DOHH2 (cell line): ENCODE data around the gene CH25H.
A peak's percentile ranks its signal among the peaks of the same experiment; 100 is the strongest.
"Not testable (repeated sequence)": the region's sequence is repeated elsewhere in the genome, so short reads cannot be mapped to it uniquely, and the experiment has no call there.

Experiments used
- H3F3A ChIP-seq: fragments of 200-600 bp; sonication (generic), shearing (Covaris generic); 2 replicates; pipeline ENCODE4 v1.6.0; 2016; ENCODE audit warnings: antibody characterized with exemption, mild to moderate bottlenecking; ENCODE audit not compliant: control insufficient read depth, insufficient read depth
- H3K27ac ChIP-seq: fragments of 200-600 bp; sonication (generic); 2 replicates; pipeline ENCODE4 v1.5.1; 2014; ENCODE audit warnings: low read depth, mild to moderate bottlenecking, low read length, moderate library complexity
- H3K27me3 ChIP-seq: fragments of 200-600 bp; sonication (generic); 2 replicates; pipeline ENCODE4 v1.6.1; 2014; ENCODE audit warnings: mild to moderate bottlenecking, low read length, mixed read lengths; ENCODE audit not compliant: control insufficient read depth
- H3K36me3 ChIP-seq: fragments of 200-600 bp; sonication (generic); 2 replicates; pipeline ENCODE4 v1.6.1; 2014; ENCODE audit warnings: mild to moderate bottlenecking, low read length, moderate library complexity, mixed read lengths; ENCODE audit not compliant: control insufficient read depth
- H3K4me1 ChIP-seq: fragments of 200-600 bp; sonication (generic); 2 replicates; pipeline ENCODE4 v1.6.1; 2014; ENCODE audit warnings: mild to moderate bottlenecking, low read length, mixed read lengths; ENCODE audit not compliant: control insufficient read depth
- H3K4me2 ChIP-seq: fragments of 200-600 bp; sonication (generic); 2 replicates; pipeline ENCODE4 v1.6.0; 2014; ENCODE audit warnings: mild to moderate bottlenecking, low read length, moderate library complexity
- H3K4me3 ChIP-seq: fragments of 200-600 bp; sonication (generic); 2 replicates; pipeline ENCODE4 v1.5.1; 2014; ENCODE audit warnings: mild to moderate bottlenecking, low read length, mixed read lengths
- H3K79me2 ChIP-seq: fragments of 200-600 bp; sonication (generic); 2 replicates; pipeline ENCODE4 v1.6.1; 2014; ENCODE audit warnings: mild to moderate bottlenecking, low read length, mixed read lengths; ENCODE audit not compliant: control insufficient read depth
- H3K9me2 ChIP-seq: fragments of 200-600 bp; sonication (generic); replicated peaks from 2 replicates; pipeline ENCODE4 v1.6.1; 2014; ENCODE audit warnings: mild to moderate bottlenecking, low read length, mixed read lengths; ENCODE audit not compliant: control insufficient read depth
- H3K9me3 ChIP-seq: fragments of 200-600 bp; sonication (generic); 2 replicates; pipeline ENCODE4 v1.6.1; 2014; ENCODE audit warnings: antibody characterized with exemption, low read length, mixed read lengths; ENCODE audit not compliant: control insufficient read depth, insufficient read depth
- H4K20me1 ChIP-seq: fragments of 200-600 bp; sonication (generic); 2 replicates; pipeline ENCODE4 v1.6.0; 2014; ENCODE audit warnings: low read depth, mild to moderate bottlenecking, antibody characterized with exemption, low read length, moderate library complexity; ENCODE audit not compliant: control insufficient read depth, insufficient read depth
- CTCF ChIP-seq: fragments of 200-600 bp; sonication (generic); IDR thresholded peaks from one replicate; pipeline ENCODE4 v1.5.1; 2014; ENCODE audit warnings: antibody characterized with exemption, mild to moderate bottlenecking, low read depth, low read length; ENCODE audit not compliant: poor library complexity, severe bottlenecking
- EZH2phosphoT487 ChIP-seq: fragments of 200-600 bp; sonication (generic); IDR thresholded peaks from 2 replicates; pipeline ENCODE4 v1.6.1; 2017; ENCODE audit warnings: borderline replicate concordance, mild to moderate bottlenecking, antibody characterized with exemption, low read length, moderate library complexity, mixed read lengths

CH25H gene

GRCh38 chr10:89248990-89249389 lies 41.9 kb upstream of the CH25H start:
- Histone ChIP-seq H3F3A (peaks cover 6% of the 10 kb centered on the region), H3K9me2 (no peaks in the 10 kb centered on the region), H3K27ac (no peak overlapping the region), H3K36me3 (0 out of 2 replicates have a peak, but pooled peaks cover 4% of the 10 kb centered on the region), H3K79me2 (peaks cover 13% of the 10 kb centered on the region), H3K27me3 (no peaks in the 10 kb centered on the region), H4K20me1 (no peaks in the 10 kb centered on the region), H3K4me2 (peak overlapping the region; percentile 24), H3K4me1 (peaks cover 48% of the 10 kb centered on the region), H3K4me3 (no peak overlapping the region), H3K9me3 (peaks cover 17% of the 10 kb centered on the region; the same call in 1 of the 2 replicates)
- TF ChIP-seq EZH2phosphoT487 (no peak), CTCF (no peak)

- H3K36me3 ChIP-seq, H4K20me1 ChIP-seq, H3K9me2 ChIP-seq, H3K27ac ChIP-seq, H3K4me3 ChIP-seq, H3K27me3 ChIP-seq, H3K4me2 ChIP-seq, H3K9me3 ChIP-seq: not testable (repeated sequence)
- peaks cover 62% of the 10 kb centered on the region for H3K4me1 ChIP-seq
- H3F3A ChIP-seq: peaks cover 13% of the 10 kb centered on the region
- H3K79me2 ChIP-seq: peaks cover 13% of the 10 kb centered on the region
Observed at GRCh38 chr10:89247623-89248022, 40.5 kb upstream of the CH25H start.

GRCh38 chr10:89245802-89246201 lies 38.7 kb upstream of the CH25H start:
- H3K4me3 ChIP-seq: peak overlapping the region; percentile 33
- no peaks in the 10 kb centered on the region for H3K9me3 ChIP-seq
- H4K20me1 ChIP-seq: no peaks in the 10 kb centered on the region
- peaks cover 64% of the 10 kb centered on the region for H3K4me1 ChIP-seq
- peak overlapping the region; percentile 61 for H3K4me2 ChIP-seq
- H3K36me3 ChIP-seq: no peaks in the 10 kb centered on the region
- no peaks in the 10 kb centered on the region for H3K27me3 ChIP-seq
- peaks cover 5% of the 10 kb centered on the region for H3K79me2 ChIP-seq
- peaks cover 13% of the 10 kb centered on the region for H3F3A ChIP-seq
- TF ChIP-seq EZH2phosphoT487 (no peak), CTCF (peak; percentile 47)
- peak overlapping the region; percentile 72 for H3K27ac ChIP-seq
- H3K9me2 ChIP-seq: no peaks in the 10 kb centered on the region

GRCh38 chr10:89242840-89243568 lies 35.9 kb upstream of the CH25H start:
- H3K4me1 ChIP-seq: peaks cover 46% of the 10 kb centered on the region
- H3K4me2 ChIP-seq: peak overlapping the region; percentile 61

More at GRCh38 chr10:89242840-89243568, 35.9 kb upstream of the CH25H start:
- Histone ChIP-seq H3K27ac (peak overlapping the region; percentile 72), H3K27me3 (no peaks in the 10 kb centered on the region), H3K79me2 (no peaks in the 10 kb centered on the region), H3K9me3 (no peaks in the 10 kb centered on the region), H3K4me3 (peak overlapping the region; percentile 57), H4K20me1 (no peaks in the 10 kb centered on the region), H3K9me2 (no peaks in the 10 kb centered on the region), H3F3A (peaks cover 13% of the 10 kb centered on the region), H3K36me3 (peaks cover 3% of the 10 kb centered on the region; the same call in 1 of the 2 replicates)
- TF ChIP-seq EZH2phosphoT487 (no peak), CTCF (no peak)
